Tibial nerve (tissue), 4 donors: ENCODE data around the gene DTNB. TPM values are rescaled to one million over a fixed set of nuclear protein-coding genes. Genes with fewer than 3 reads are reported as not detected.

Experiments
- DNase-seq, 2 donors: peaks; one replicate each; pipeline ENCODE4 v3.0.0-alpha.2; 2019; ENCODE audit warnings: low spot score in 2 of 2
- H3K27ac ChIP-seq, 4 donors: fragments of 200-600 bp; sonication (generic) in 3 of 4; one replicate each; pipeline ENCODE4 v1.5.1; 2017 to 2019; ENCODE audit warnings: mild to moderate bottlenecking in 1 of 4
- H3K27me3 ChIP-seq, 2 donors: fragments of 200-600 bp; sonication (generic) in 1 of 2; one replicate each; pipeline versions ENCODE4 v1.5.1 to v1.6.0; 2017 to 2019
- H3K36me3 ChIP-seq, 3 donors: fragments of 200-600 bp; sonication (generic); one replicate each; pipeline ENCODE4 v1.5.1; 2018 to 2019
- H3K4me1 ChIP-seq, 4 donors: fragments of 200-600 bp; sonication (generic) in 3 of 4; one replicate each; pipeline ENCODE4 v1.5.1; 2017 to 2019
- H3K4me3 ChIP-seq, 4 donors: fragments of 200-600 bp; sonication (generic) in 3 of 4; one replicate each; pipeline ENCODE4 v1.5.1; 2017 to 2019; ENCODE audit warnings: mild to moderate bottlenecking in 1 of 4, moderate library complexity in 1 of 4
- H3K9me3 ChIP-seq, 4 donors: fragments of 200-600 bp; sonication (generic) in 3 of 4; one replicate each; pipeline ENCODE4 v1.5.1; 2017 to 2019
- EP300 ChIP-seq, 2 donors: sonication (generic); formaldehyde crosslinking; IDR thresholded peaks; one replicate each; pipeline ENCODE4 v1.6.1; 2017; ENCODE audit warnings: antibody characterized with exemption in 2 of 2, mild to moderate bottlenecking in 1 of 2
- POLR2A ChIP-seq, 2 donors: fragments of 450-650 bp; IDR thresholded peaks; one replicate each; pipeline ENCODE4 v1.6.1; 2017; ENCODE audit warnings: antibody characterized with exemption in 2 of 2, mild to moderate bottlenecking in 2 of 2, moderate library complexity in 2 of 2
- WGBS, 2 donors: methylation state at CpG; one replicate each; pipeline ENCODE4 v1.1.5; 2018; 5-methylcytosine and 5-hydroxymethylcytosine counted together
- total RNA-seq, 4 donors: library from RNA; depleted of rRNA; stranded (reverse); fragments of >200 nt; gene quantifications; one replicate each; pipeline ENCODE4 v1.1.0, GENCODE V29; 2016
- TF ChIP-seq, protein P1 (sequence below), 5 experiments: fragments of 200-600 bp in 3 of 5; fragments of 450-650 bp in 2 of 5; sonication (generic) in 3 of 5; IDR thresholded peaks; one replicate each; pipeline ENCODE4 v1.5.1; 2016 to 2019; ENCODE audit warnings: antibody characterized with exemption in 5 of 5, mild to moderate bottlenecking in 3 of 5, moderate library complexity in 2 of 5

The DTNB gene
- total RNA-seq, 4 donors from 2014 or later: 9.4 to 18.6 (median 13.1) TPM

GRCh38 chr2:25387876-25388449 is 285.4 kb downstream of the DTNB start:
- H3K9me3 ChIP-seq: no peaks in the 10 kb centered on the region
- TF ChIP-seq, protein P1, sequence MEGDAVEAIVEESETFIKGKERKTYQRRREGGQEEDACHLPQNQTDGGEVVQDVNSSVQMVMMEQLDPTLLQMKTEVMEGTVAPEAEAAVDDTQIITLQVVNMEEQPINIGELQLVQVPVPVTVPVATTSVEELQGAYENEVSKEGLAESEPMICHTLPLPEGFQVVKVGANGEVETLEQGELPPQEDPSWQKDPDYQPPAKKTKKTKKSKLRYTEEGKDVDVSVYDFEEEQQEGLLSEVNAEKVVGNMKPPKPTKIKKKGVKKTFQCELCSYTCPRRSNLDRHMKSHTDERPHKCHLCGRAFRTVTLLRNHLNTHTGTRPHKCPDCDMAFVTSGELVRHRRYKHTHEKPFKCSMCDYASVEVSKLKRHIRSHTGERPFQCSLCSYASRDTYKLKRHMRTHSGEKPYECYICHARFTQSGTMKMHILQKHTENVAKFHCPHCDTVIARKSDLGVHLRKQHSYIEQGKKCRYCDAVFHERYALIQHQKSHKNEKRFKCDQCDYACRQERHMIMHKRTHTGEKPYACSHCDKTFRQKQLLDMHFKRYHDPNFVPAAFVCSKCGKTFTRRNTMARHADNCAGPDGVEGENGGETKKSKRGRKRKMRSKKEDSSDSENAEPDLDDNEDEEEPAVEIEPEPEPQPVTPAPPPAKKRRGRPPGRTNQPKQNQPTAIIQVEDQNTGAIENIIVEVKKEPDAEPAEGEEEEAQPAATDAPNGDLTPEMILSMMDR (IDR thresholded peaks at IDR 0.05): no peak
- no peak for TF ChIP-seq EP300 (IDR thresholded peaks at IDR 0.05)
- TF ChIP-seq POLR2A (IDR thresholded peaks at IDR 0.05): no peak
- 90 to 91% methylated on average over 17 of the region's 17 CpGs for WGBS, 2 donors

GRCh38 chr2:25386971-25387875 is 286.2 kb downstream of the DTNB start:
- WGBS, 2 donors: 93 to 96% methylated on average over 18 to 19 of the region's 19 CpGs
- no peaks in the 10 kb centered on the region for H3K4me1 ChIP-seq
- H3K27me3 ChIP-seq: no peaks in the 10 kb centered on the region
- no peak for TF ChIP-seq POLR2A (IDR thresholded peaks at IDR 0.05)
- no peak for TF ChIP-seq EP300 (IDR thresholded peaks at IDR 0.05)
- TF ChIP-seq, protein P1 (IDR thresholded peaks at IDR 0.05): no peak
- DNase-seq: no peak
- no peaks in the 10 kb centered on the region for H3K9me3 ChIP-seq
- no peak overlapping the region for H3K27ac ChIP-seq
- H3K36me3 ChIP-seq: peaks cover 0 to 20% (median 0%) of the 10 kb centered on the region in 3 donors
- H3K4me3 ChIP-seq: no peak overlapping the region

More at GRCh38 chr2:25387876-25388449, 285.4 kb downstream of the DTNB start:
- Histone ChIP-seq H3K4me1 (no peaks in the 10 kb centered on the region), H3K27ac (no peak overlapping the region), H3K27me3 (no peaks in the 10 kb centered on the region), H3K36me3 (peaks cover 0 to 20% (median 0%) of the 10 kb centered on the region in 3 donors), H3K4me3 (no peak overlapping the region)
- no peak for DNase-seq

DNA sequence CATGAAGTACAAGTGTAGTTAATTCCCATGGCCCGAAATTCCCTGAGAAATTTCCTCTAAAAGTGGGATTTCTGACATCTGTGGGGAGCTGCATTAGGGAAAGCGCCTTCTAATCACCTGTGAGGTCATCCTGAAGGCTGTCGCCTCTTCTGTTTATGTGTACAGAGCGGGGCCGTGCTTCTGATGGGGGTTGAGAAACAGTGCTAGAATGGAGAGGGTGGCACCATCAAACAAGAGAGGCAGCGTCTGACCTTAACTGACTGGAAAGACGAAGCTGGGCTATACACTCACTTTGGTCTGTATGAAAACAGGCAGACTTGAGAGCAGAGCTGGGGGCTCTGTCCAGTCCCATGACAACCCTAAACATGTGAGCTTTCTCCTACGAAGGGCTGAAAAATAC is 287.5 kb downstream of the DTNB start:
- peaks cover 0 to 5% (median 0%) of the 10 kb centered on the region in 4 donors for H3K4me1 ChIP-seq
- no peak for DNase-seq
- H3K27me3 ChIP-seq: no peaks in the 10 kb centered on the region
- H3K27ac ChIP-seq: no peak overlapping the region
- peaks cover 0 to 20% (median 0%) of the 10 kb centered on the region in 3 donors for H3K36me3 ChIP-seq
- whole genome bisulfite sequencing, 2 donors: 89 to 91% methylated on average over 8 of the region's 8 CpGs
- no peaks in the 10 kb centered on the region for H3K9me3 ChIP-seq
- TF ChIP-seq EP300 (IDR thresholded peaks at IDR 0.05) (no peak), POLR2A (IDR thresholded peaks at IDR 0.05) (no peak)
- TF ChIP-seq, protein P1 (IDR thresholded peaks at IDR 0.05): no peak
- H3K4me3 ChIP-seq: no peak overlapping the region

DNA sequence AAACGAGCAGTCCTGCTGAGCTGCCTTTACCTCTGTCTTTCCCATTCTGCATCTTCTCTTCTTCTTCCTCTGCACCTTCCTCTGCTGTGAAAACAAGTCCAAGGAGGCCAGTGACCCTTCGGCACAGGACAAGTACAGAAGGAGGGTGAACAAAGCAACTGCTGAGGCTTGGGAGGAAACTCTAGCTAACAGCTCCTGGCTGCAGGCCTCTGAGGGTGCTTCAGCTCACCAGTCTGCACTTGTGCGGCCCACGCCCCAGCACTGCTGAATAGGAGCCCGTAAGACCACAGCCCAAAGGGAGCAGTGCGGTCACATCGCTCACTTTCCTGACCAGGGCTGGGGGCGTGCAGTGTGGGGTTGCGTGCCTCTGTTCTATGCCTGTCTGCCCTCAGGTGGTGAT is 289.6 kb downstream of the DTNB start:
- WGBS, 2 donors: 94 to 97% methylated on average over 9 of the region's 9 CpGs
- DNase-seq: no peak

More for the DNA sequence above, 289.6 kb downstream of the DTNB start:
- Histone ChIP-seq H3K4me1 (peaks cover 0 to 8% (median 0%) of the 10 kb centered on the region in 4 donors), H3K9me3 (no peaks in the 10 kb centered on the region), H3K36me3 (peaks cover 0 to 20% (median 0%) of the 10 kb centered on the region in 3 donors), H3K4me3 (no peak overlapping the region), H3K27ac (no peak overlapping the region), H3K27me3 (no peaks in the 10 kb centered on the region)
- TF ChIP-seq EP300 (IDR thresholded peaks at IDR 0.05) (no peak), POLR2A (IDR thresholded peaks at IDR 0.05) (no peak)
- TF ChIP-seq, protein P1 (IDR thresholded peaks at IDR 0.05): no peak
